ENCODE measurements around the gene SPATA7. TPM values are rescaled to one million over a fixed set of nuclear protein-coding genes. Genes with fewer than 3 reads are reported as not detected.

Gene SPATA7
- total RNA-seq, 3 donors from 2014 or later = 6.7 to 15.9 (median 7.1) TPM

DNA sequence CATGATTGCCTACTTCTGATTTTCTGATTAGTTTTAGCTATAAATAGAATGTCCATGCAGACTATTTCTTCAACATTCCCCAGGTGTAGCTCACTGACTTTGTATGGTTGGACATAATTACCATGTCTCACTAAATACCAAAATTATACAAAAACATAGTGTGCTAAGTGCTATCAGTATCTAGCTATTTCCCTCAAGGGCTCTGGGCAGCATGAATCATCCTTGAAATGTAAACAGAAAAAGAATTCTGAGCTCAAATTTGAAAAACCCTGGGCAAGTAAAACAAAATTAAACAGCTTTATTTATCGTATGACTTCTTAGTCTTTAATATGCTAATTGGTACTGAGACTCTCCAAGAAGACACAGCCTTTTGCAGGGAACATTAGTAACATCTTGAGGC, 82.9 kb downstream of the SPATA7 start:
- DNase-seq (no peak), ATAC-seq (no peak)
- no peaks in the 10 kb centered on the region for H3K36me3 ChIP-seq (ENCODE audit: low read depth)
- TF ChIP-seq, protein P1, sequence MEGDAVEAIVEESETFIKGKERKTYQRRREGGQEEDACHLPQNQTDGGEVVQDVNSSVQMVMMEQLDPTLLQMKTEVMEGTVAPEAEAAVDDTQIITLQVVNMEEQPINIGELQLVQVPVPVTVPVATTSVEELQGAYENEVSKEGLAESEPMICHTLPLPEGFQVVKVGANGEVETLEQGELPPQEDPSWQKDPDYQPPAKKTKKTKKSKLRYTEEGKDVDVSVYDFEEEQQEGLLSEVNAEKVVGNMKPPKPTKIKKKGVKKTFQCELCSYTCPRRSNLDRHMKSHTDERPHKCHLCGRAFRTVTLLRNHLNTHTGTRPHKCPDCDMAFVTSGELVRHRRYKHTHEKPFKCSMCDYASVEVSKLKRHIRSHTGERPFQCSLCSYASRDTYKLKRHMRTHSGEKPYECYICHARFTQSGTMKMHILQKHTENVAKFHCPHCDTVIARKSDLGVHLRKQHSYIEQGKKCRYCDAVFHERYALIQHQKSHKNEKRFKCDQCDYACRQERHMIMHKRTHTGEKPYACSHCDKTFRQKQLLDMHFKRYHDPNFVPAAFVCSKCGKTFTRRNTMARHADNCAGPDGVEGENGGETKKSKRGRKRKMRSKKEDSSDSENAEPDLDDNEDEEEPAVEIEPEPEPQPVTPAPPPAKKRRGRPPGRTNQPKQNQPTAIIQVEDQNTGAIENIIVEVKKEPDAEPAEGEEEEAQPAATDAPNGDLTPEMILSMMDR (IDR thresholded peaks at IDR 0.05) = no peak
- intact Hi-C loops (cut with DNase I, micrococcal nuclease) = no loop called here
- H3K4me3 ChIP-seq = no peak overlapping the region
- H3K4me1 ChIP-seq (ENCODE audit: low read depth) = no peaks in the 10 kb centered on the region
- no peaks in the 10 kb centered on the region for H3K9me3 ChIP-seq

DNA sequence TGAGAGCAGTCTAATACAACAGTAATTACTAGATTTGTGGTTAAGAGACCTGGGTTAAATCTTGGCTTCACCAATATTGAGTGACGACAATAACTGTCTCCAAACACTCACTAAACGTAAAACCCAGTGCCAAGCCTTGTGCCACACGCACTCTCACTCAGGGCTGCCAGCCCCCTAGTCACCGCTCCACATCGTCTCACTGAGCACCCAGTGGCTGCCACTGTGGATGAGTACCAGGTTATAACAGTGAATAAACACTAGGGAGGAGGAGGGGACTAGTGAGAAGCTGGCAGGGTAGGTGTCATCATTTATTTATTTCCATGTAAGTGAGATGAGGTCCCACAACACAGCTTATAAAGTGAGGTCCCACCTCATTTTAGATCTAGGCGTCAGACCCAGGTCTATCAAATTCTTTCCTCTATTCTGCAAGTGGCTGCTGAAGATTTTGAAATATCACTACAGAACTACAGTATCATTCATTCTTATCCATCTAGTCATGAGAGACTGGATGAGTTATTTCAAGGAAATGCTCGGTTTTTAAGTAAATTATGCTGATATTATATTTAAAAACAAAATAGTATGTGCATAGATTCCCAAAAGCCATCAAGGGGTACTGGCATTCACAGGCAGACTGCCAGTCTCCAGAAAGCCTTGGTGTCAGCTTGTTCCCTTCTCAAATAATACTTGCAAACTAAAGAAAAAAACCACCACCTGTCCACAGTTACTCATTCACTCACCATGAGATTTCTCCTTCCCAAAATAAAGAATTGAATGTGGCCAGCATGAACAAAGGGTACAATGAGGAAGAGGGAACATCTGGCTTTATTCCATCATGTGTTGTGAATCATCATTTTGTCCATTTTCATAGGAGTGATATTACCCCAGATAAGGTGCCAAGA, 85.3 kb downstream of the SPATA7 start:
- TF ChIP-seq, protein P1 (IDR thresholded peaks at IDR 0.05) = no peak
- ATAC-seq = peak; percentile 27
- Histone ChIP-seq H3K36me3 (ENCODE audit: low read depth) (no peaks in the 10 kb centered on the region), H3K9me3 (no peaks in the 10 kb centered on the region), H3K4me3 (no peak overlapping the region), H3K4me1 (ENCODE audit: low read depth) (peaks cover 4% of the 10 kb centered on the region)
- intact Hi-C loops (cut with DNase I, micrococcal nuclease) = no loop called here
- DNase-seq = no peak

DNA sequence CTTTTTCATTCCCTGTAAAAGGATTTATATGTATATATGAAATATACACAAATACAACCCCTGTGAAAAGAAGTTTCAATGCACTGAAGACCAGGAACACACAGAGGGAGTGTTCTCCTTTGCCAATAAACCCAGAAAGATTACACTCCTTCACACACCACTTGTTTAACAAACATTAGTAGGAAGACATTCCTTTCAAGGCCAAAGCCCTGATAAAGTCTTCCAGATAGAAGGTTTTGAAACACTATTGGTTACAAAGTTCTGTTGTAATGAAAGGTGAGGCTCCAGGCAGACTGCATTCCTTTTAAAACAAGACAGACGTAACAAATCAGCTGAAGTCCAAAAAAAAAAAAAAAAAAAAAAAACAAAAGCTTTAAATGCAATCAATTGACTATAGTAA, 88.3 kb downstream of the SPATA7 start:
- no peaks in the 10 kb centered on the region for H3K9me3 ChIP-seq
- H3K4me3 ChIP-seq = no peak overlapping the region
- H3K4me1 ChIP-seq (ENCODE audit: low read depth) = peaks cover 4% of the 10 kb centered on the region
- ATAC-seq (peak; percentile 67), DNase-seq (no peak)
- TF ChIP-seq, protein P1 (IDR thresholded peaks at IDR 0.05) = no peak
- intact Hi-C loops (cut with DNase I, micrococcal nuclease) = no loop called here
- H3K36me3 ChIP-seq (ENCODE audit: low read depth) = no peaks in the 10 kb centered on the region

DNA sequence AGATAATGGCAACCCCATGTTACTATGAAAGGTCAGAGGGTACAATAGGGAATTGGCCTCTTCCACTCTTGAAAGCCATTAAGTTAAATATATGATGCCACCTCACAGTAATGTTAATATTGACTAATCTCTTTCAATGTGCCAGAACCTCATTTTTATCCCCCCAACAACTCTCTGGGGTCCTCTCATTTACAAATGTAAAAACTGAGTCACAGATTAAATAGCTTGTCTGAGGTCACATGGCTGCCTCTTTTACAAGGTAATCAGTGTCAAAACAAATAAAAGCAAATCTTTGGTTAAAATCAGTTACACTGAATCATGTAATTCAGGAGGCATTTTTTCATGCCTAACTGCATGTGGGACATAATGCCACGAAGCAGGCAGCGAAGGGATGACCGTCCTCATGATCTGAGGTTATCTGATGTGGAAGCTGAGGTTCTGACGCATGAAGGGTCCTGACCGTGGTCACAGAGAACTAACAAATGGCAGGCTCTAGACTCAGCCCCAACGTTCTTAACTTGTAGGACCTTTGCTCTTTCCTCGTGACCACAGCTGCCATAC, 90.8 kb downstream of the SPATA7 start:
- ATAC-seq = no peak
- DNase-seq = no peak
- H3K9me3 ChIP-seq = no peaks in the 10 kb centered on the region
- TF ChIP-seq, protein P1 (IDR thresholded peaks at IDR 0.05) = no peak
- intact Hi-C loops (cut with DNase I, micrococcal nuclease) = no loop called here
- H3K4me3 ChIP-seq = no peak overlapping the region
- peaks cover 4% of the 10 kb centered on the region for H3K4me1 ChIP-seq (ENCODE audit: low read depth)
- H3K36me3 ChIP-seq (ENCODE audit: low read depth) = no peaks in the 10 kb centered on the region

DNA sequence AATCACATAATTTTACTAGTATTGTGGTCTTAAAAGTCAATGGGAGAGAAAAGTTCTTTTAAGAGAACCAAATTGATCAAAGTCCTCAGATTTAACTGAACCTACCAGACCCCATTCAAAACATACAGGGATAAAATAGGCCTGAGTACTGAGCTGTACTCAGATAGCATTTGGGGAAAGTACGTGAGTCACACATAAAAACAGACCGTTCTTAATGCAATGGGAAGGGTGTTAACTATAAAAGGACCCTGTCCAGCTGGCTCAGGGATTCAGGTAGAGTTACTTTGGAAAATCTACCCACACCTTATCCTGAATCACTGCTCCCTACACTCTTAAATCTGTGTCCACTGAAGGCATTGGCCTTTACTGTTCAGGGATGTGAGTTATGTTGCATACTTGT, 91.4 kb downstream of the SPATA7 start:
- Histone ChIP-seq H3K4me3 (no peak overlapping the region), H3K9me3 (no peaks in the 10 kb centered on the region), H3K4me1 (ENCODE audit: low read depth) (peaks cover 4% of the 10 kb centered on the region), H3K36me3 (ENCODE audit: low read depth) (no peaks in the 10 kb centered on the region)
- intact Hi-C loops (cut with DNase I, micrococcal nuclease) = no loop called here
- TF ChIP-seq, protein P1 (IDR thresholded peaks at IDR 0.05) = no peak
- DNase-seq = no peak
- no peak for ATAC-seq
